HEK293T (cell line): Measurements from ENCODE around the gene FBXO21.

Experiments used
- FOXA1 ChIP-seq: fragments of 450-650 bp; IDR thresholded peaks from 2 replicates; pipeline ENCODE4 v1.6.1; 2016; ENCODE audit warnings: mild to moderate bottlenecking
- HDGF ChIP-seq: fragments of 450-650 bp; IDR thresholded peaks from 2 replicates; pipeline ENCODE4 v1.6.1; 2017; ENCODE audit warnings: antibody characterized with exemption, borderline replicate concordance
- L3MBTL2 ChIP-seq: fragments of 450-650 bp; conservative IDR thresholded peaks from 2 replicates; pipeline ENCODE4 v1.6.1; 2016; ENCODE audit warnings: mild to moderate bottlenecking
- LEF1 ChIP-seq: fragments of 450-650 bp; IDR thresholded peaks from 2 replicates; pipeline ENCODE4 v1.6.1; 2017; ENCODE audit warnings: mild to moderate bottlenecking, borderline replicate concordance
- SP1 ChIP-seq: fragments of 450-650 bp; IDR thresholded peaks from 2 replicates; pipeline ENCODE4 v1.6.1; 2017

DNA sequence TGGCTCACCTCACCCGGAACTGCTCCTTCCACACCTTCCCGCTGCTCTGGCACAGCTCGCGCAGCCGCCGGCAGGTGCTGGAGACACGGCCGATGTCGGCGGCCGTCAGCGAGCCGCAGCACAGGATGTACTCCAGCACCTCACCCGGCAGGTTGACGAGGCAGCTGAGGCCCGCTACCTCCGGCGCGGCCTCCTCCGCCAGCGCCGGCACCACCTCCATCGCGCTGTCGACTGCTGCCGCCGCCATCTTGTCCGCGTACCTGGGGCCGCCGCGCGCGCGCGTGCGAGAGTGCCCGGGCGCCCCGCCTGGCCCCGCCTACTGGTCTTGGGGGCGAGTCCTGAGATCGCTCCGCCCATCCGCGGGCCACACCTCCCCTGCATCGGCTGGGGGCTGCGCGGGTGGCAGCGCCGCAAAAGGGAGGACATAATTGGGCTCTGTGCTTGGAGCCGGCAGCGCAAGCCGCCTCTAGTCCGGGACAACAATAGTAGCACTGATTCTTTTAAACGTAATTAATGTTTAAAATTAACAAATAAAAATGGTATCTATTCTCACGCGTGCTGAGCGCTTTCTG is at the start of gene FBXO21:
- TF ChIP-seq FOXA1, result no peak
- no peak for TF ChIP-seq HDGF
- TF ChIP-seq SP1, result no peak
- no peak for TF ChIP-seq LEF1
- TF ChIP-seq L3MBTL2, result no peak
